Endothelial cell (in vitro differentiated cells): Measurements from ENCODE around the gene ZNF808. TPM values are rescaled to one million over a fixed set of nuclear protein-coding genes. Genes with fewer than 3 reads are reported as not detected.
A peak's percentile ranks its signal among the peaks of the same experiment; 100 is the strongest.
"Not testable (repeated sequence)": the region's sequence is repeated elsewhere in the genome, so short reads cannot be mapped to it uniquely, and the experiment has no call there.

Experiments
- DNase-seq: peaks from one replicate; pipeline ENCODE4 v3.0.0; 2021; ENCODE audit warnings: low spot score
- H3K27ac Mint-ChIP-seq: one replicate; pipeline ENCODE4 v1.8.0; 2021; ENCODE audit warnings: mixed read lengths, inconsistent platforms; ENCODE audit not compliant: unreplicated experiment
- H3K27me3 Mint-ChIP-seq: one replicate; pipeline ENCODE4 v1.8.0; 2021; ENCODE audit warnings: mild to moderate bottlenecking, moderate library complexity, mixed read lengths, inconsistent platforms; ENCODE audit not compliant: unreplicated experiment
- H3K36me3 Mint-ChIP-seq: one replicate; pipeline ENCODE4 v1.8.0; 2021; ENCODE audit warnings: mild to moderate bottlenecking, low read depth, mixed read lengths, inconsistent platforms; ENCODE audit not compliant: unreplicated experiment
- H3K4me1 Mint-ChIP-seq: one replicate; pipeline ENCODE4 v1.8.0; 2021; ENCODE audit warnings: mild to moderate bottlenecking, mixed read lengths, inconsistent platforms; ENCODE audit not compliant: unreplicated experiment
- H3K4me3 Mint-ChIP-seq: one replicate; pipeline ENCODE4 v1.8.0; 2021; ENCODE audit warnings: mild to moderate bottlenecking, mixed read lengths, inconsistent platforms; ENCODE audit not compliant: unreplicated experiment
- H3K9me3 Mint-ChIP-seq: one replicate; pipeline ENCODE4 v1.8.0; 2021; ENCODE audit warnings: mixed read lengths, inconsistent platforms; ENCODE audit not compliant: unreplicated experiment
- CTCF ChIP-seq: fragments of 200-600 bp; sonication (generic); IDR thresholded peaks from one replicate; pipeline ENCODE4 v1.5.0; 2021; ENCODE audit warnings: antibody characterized with exemption; ENCODE audit not compliant: unreplicated experiment
- total RNA-seq: library from RNA; stranded (reverse); fragmentation: NEBNext Ultra II Directional; extraction: Animal tissue kit (Norgen Biotek cat#: 25700); gene quantifications from one replicate; pipeline ENCODE4 v1.2.1, GENCODE V29; 2021; ENCODE audit not compliant: unreplicated experiment

ZNF808 gene
- total RNA-seq, 1 donor from 2014 or later: 22.6 TPM

GRCh38 chr19:52566588-52566987 is 39.1 kb downstream of the ZNF808 start:
- peaks cover 36% of the 10 kb centered on the region for H3K36me3 Mint-ChIP-seq
- H3K4me1 Mint-ChIP-seq: peaks cover 12% of the 10 kb centered on the region
- H3K9me3 Mint-ChIP-seq: no peaks in the 10 kb centered on the region
- DNase-seq: no peak
- no peak overlapping the region for H3K27ac Mint-ChIP-seq
- peaks cover 10% of the 10 kb centered on the region for H3K27me3 Mint-ChIP-seq
- TF ChIP-seq CTCF: no peak
- no peak overlapping the region for H3K4me3 Mint-ChIP-seq

- no peak for DNase-seq
- Mint-ChIP-seq H3K36me3 (peaks cover 43% of the 10 kb centered on the region), H3K4me3 (no peak overlapping the region), H3K4me1 (peaks cover 12% of the 10 kb centered on the region), H3K27ac (no peak overlapping the region), H3K27me3 (peaks cover 10% of the 10 kb centered on the region), H3K9me3 (no peaks in the 10 kb centered on the region)
- no peak for TF ChIP-seq CTCF
Measured at GRCh38 chr19:52567921-52568320, 40.5 kb downstream of the ZNF808 start.

- Mint-ChIP-seq H3K36me3 (peaks cover 40% of the 10 kb centered on the region), H3K4me1 (peaks cover 12% of the 10 kb centered on the region), H3K27ac (peak overlapping the region; percentile 98), H3K4me3 (peak overlapping the region; percentile 96)
- not testable (repeated sequence) for H3K9me3 Mint-ChIP-seq, H3K27me3 Mint-ChIP-seq, DNase-seq
Measured at GRCh38 chr19:52569638-52569999, 42.2 kb downstream of the ZNF808 start.

- Mint-ChIP-seq H3K4me3 (peak within 1 kb of the TSS; percentile 96), H3K36me3 (peaks cover 40% of the 10 kb centered on the region), H3K27me3 (peaks cover 8% of the 10 kb centered on the region), H3K27ac (peak within 1 kb of the TSS; percentile 98), H3K9me3 (no peaks in the 10 kb centered on the region), H3K4me1 (peaks cover 12% of the 10 kb centered on the region)
- peak; percentile 55 for TF ChIP-seq CTCF
- DNase-seq: peak; percentile 98
Measured at GRCh38 chr19:52570000-52570861, 42.8 kb downstream of the ZNF808 start, which contains the start of gene ZNF701. Gene ZNF701 (plus strand): TSS chr19:52570287. CDS start chr19:52574148, 3,861 bp downstream.

- Mint-ChIP-seq H3K27ac (no peak overlapping the region), H3K9me3 (no peaks in the 10 kb centered on the region), H3K4me1 (no peaks in the 10 kb centered on the region), H3K27me3 (peaks cover 4% of the 10 kb centered on the region), H3K4me3 (peak overlapping the region; percentile 39), H3K36me3 (peaks cover 44% of the 10 kb centered on the region)
- no peak for TF ChIP-seq CTCF
- no peak for DNase-seq
Measured at GRCh38 chr19:52584736-52585440, 57.4 kb downstream of the ZNF808 start.
